ENCODE results near the gene TRPV4. TPM values are rescaled to one million over a fixed set of nuclear protein-coding genes. Genes with fewer than 3 reads are reported as not detected.

TRPV4 gene
- total and polyA plus RNA-seq, 10 of the 15 experiments (the other 5 are each of a cell fraction or from before 2014, with no cell fraction given): not detected

DNA sequence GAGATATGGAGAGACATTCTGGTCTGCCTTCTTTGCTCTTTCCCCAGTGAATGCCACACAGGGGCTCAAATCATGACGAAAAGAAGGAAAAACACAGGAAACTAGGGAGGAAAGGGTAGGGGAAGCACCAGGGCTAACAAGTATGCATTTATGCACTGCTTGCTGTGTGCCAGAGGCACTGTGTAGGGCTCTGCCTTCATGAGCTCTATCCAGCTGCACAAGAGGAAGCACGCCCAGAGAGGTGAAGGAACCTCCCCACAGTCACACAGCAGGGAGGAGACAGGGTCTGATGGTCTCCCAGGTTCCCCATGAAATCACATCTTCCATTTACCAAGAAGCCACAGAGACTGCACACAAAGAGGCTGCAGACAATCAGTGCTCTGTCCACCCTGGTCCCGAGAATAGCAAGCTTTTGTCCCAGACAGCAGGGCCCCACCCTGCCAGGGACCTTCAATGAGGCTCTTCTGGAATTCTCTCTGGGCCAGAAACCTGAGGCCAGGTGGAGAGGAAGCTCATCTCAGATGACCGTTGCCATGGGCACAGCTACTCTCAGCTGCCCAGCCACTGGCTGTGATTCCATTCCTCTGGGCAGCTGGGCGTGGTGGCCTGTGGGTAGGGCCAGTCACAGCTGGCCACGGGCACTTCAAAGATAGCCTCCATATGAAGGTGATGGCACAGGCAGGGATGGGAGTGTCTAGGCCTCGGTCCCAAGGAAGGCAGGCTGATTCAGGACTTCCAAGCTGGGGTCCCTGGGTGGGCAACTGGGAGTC, 7.3 kb upstream of the TRPV4 start:
- DNase-seq (ENCODE audit: low read depth, low spot score) (no peak), ATAC-seq (no peak), FAIRE-seq (no peak)
- no peak overlapping the region for H3K4me3 ChIP-seq
- no peaks in the 10 kb centered on the region for H3K9me3 ChIP-seq (replicated peaks; ENCODE audit: control insufficient read depth, insufficient read depth, low read length)
- ChIA-PET POLR2A (no interaction called here), RAD21 (ENCODE audit: unreplicated experiment) (no interaction called here), CTCF (interaction anchor here (0.6 to 7.7 kb wide), 2 partner anchors 19 to 35 kb away, joined by 3 to 139 read pairs; no protein-coding TSS in a partner anchor), SMC1A (ENCODE audit: uncharacterized antibody, unreplicated experiment) (interaction anchor here (0.6 to 5.4 kb wide), 2 partner anchors 35 to 181 kb away, joined by 3 to 40 read pairs; no protein-coding TSS in a partner anchor)
- peaks cover 5% of the 10 kb centered on the region for H3K4me1 ChIP-seq (ENCODE audit: control insufficient read depth, insufficient read depth, low read length)
- no TSS peak for BruUV-seq (replicated peaks)
- 23% methylated on average over 7 of the region's 7 CpGs for WGBS (ENCODE audit: insufficient coverage, insufficient replicate concordance, low lambda C conversion rate, missing lambda C conversion rate)
- no peak overlapping the region for H3K27ac ChIP-seq (ENCODE audit: control insufficient read depth, insufficient read depth)
- no peak overlapping the region for H3K4me2 ChIP-seq (ENCODE audit: control insufficient read depth, insufficient read depth)
- H2AFZ ChIP-seq (ENCODE audit: control insufficient read depth, low read depth, low read length): no peak overlapping the region
- H3K79me2 ChIP-seq (ENCODE audit: control insufficient read depth, insufficient read depth, low read length): no peaks in the 10 kb centered on the region
- intact Hi-C loops (cut with micrococcal nuclease; ENCODE audit: unreplicated experiment): no loop called here
- H3K27me3 ChIP-seq (replicated peaks in 1 of 2; ENCODE audit: control insufficient read depth in 2 of 2, insufficient read depth in 2 of 2, low read length in 1 of 2): no peaks in the 10 kb centered on the region; a peak in 1 of 4 replicates
- TF ChIP-seq, protein P1, sequence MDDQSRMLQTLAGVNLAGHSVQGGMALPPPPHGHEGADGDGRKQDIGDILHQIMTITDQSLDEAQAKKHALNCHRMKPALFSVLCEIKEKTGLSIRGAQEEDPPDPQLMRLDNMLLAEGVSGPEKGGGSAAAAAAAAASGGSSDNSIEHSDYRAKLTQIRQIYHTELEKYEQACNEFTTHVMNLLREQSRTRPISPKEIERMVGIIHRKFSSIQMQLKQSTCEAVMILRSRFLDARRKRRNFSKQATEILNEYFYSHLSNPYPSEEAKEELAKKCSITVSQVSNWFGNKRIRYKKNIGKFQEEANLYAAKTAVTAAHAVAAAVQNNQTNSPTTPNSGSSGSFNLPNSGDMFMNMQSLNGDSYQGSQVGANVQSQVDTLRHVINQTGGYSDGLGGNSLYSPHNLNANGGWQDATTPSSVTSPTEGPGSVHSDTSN (IDR thresholded peaks at IDR 0.05; ENCODE audit: insufficient replicate concordance, low read depth, low read length): no peak
- TF ChIP-seq E4F1 (IDR thresholded peaks at IDR 0.05; ENCODE audit: borderline replicate concordance, partially characterized antibody): no peak
- H3K9ac ChIP-seq (ENCODE audit: control insufficient read depth, insufficient read depth, low read length): no peak overlapping the region
- H4K20me1 ChIP-seq (ENCODE audit: control insufficient read depth, insufficient read depth): no peaks in the 10 kb centered on the region
- in situ Hi-C loops (cut with MboI): no loop called here
- no peaks in the 10 kb centered on the region for H3K36me3 ChIP-seq (ENCODE audit: control insufficient read depth in 2 of 2, insufficient read depth in 2 of 2, low read length in 1 of 2)

All from GM12878 (cell line).